ENCODE data around the gene ZGPAT. TPM values are rescaled to one million over a fixed set of nuclear protein-coding genes. Genes with fewer than 3 reads are reported as not detected.

Gene ZGPAT
- total and polyA plus RNA-seq, 2 of the 8 experiments (the other 6 are each of a cell fraction or from before 2014, with no cell fraction given), result 14.5 to 21.4 TPM

DNA sequence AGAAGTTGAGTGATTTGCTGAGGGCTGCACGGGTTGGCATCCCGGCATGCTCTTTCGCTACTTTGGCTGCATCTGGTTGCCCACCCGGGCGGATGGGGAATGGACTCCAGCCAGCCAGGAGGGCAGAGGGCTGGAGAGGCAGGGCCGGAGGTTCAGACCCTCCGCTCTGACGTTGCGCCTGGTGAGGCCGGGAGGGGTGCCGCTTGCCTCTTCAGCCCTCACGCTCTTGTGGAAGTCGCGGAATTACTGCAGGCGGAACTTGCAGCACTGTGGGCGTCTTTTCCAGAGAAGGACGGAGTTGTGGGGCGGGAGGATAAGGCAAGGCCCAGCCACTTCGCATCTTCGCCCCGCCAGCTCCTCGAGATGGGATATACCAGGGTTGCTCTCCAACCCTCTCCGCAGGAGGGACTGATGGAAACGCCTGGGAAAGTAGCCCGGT, 49.1 kb upstream of the ZGPAT start:
- H2AFZ ChIP-seq (ENCODE audit: low read length), result peak overlapping the region; percentile 63; the same call in 1 of the 2 replicates
- H2BK5ac ChIP-seq (ENCODE audit: low read depth, low read length), result no peak overlapping the region; the same call in 1 of the 2 replicates
- H3K23me2 ChIP-seq (ENCODE audit: low read depth, low read length), result peaks cover 11% of the 10 kb centered on the region
- H2BK15ac ChIP-seq (ENCODE audit: low read length), result no peak overlapping the region
- no peak overlapping the region for H3K14ac ChIP-seq (ENCODE audit: insufficient read length)
- no peak overlapping the region for H4K91ac ChIP-seq (replicated peaks; ENCODE audit: insufficient read length, low read length)
- H2BK20ac ChIP-seq (ENCODE audit: low read length), result no peak overlapping the region
- H3K27ac ChIP-seq (ENCODE audit: low read depth, low read length), result no peak overlapping the region
- H3K56ac ChIP-seq (replicated peaks; ENCODE audit: insufficient read length, low read depth, low read length), result no peak overlapping the region
- H4K8ac ChIP-seq (ENCODE audit: extremely low read depth, insufficient read depth, low read length), result peak overlapping the region; percentile 66; the same call in 1 of the 2 replicates
- H4K20me1 ChIP-seq (replicated peaks in 1 of 2; ENCODE audit: control insufficient read depth in 1 of 2, insufficient read depth in 2 of 2, low read length in 2 of 2), result peaks cover 3 to 4% of the 10 kb centered on the region in 2 experiments
- no peak overlapping the region for H3K23ac ChIP-seq (ENCODE audit: insufficient read length)
- peaks cover 0 to 15% (median 4%) of the 10 kb centered on the region in 4 experiments; a peak in 4 of 8 replicates for H3K36me3 ChIP-seq (ENCODE audit: control insufficient read depth in 2 of 4, insufficient read depth in 4 of 4, low read length in 3 of 4)
- H3K9ac ChIP-seq (replicated peaks in 1 of 4; ENCODE audit: extremely low read depth in 1 of 4, low read depth in 3 of 4, low read length in 3 of 4), result peak overlapping the region in 3 of 4 experiments; percentile 1 to 44 (median 20); a peak in 4 of 7 replicates
- H3K9me3 ChIP-seq (ENCODE audit: insufficient read depth in 2 of 2, low read depth in 1 of 2, low read length in 1 of 2), result no peaks in the 10 kb centered on the region
- no peak for TF ChIP-seq TBP (IDR thresholded peaks at IDR 0.05; ENCODE audit: low read depth, low read length)
- TF ChIP-seq SAP30 (IDR thresholded peaks at IDR 0.05; ENCODE audit: insufficient read depth, insufficient replicate concordance, low read length), result peak; percentile 56
- TF ChIP-seq, protein P1, sequence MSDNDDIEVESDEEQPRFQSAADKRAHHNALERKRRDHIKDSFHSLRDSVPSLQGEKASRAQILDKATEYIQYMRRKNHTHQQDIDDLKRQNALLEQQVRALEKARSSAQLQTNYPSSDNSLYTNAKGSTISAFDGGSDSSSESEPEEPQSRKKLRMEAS (IDR thresholded peaks at IDR 0.05), result no peak
- H3K18ac ChIP-seq (ENCODE audit: extremely low read depth, low read length), result no peak overlapping the region
- FAIRE-seq (no peak), DNase-seq (ENCODE audit: low read depth in 1 of 2, low spot score in 2 of 2) (no peak)
- 0 out of 2 replicates have a peak overlapping the region, but pooled peaks have one; percentile 27 for H2BK12ac ChIP-seq (ENCODE audit: low read depth, low read length)
- no peaks in the 10 kb centered on the region; the same call in 1 of the 2 replicates for H3K79me1 ChIP-seq (ENCODE audit: low read depth, low read length)
- H3K27me3 ChIP-seq (replicated peaks in 1 of 4; ENCODE audit: control insufficient read depth in 3 of 4, extremely low read depth in 1 of 4, insufficient read depth in 3 of 4, low read length in 3 of 4), result no peaks in the 10 kb centered on the region
- ChIA-PET POLR2A (ENCODE audit: partially characterized antibody) (interaction anchor here (0.5 to 1.9 kb wide), 16 partner anchors 10 to 392 kb away, joined by 3 to 15 read pairs (median 4); partner anchors contain the start of genes ARFRP1, PPDPF, TNFRSF6B and TPD52L2), CTCF (ENCODE audit: partially characterized antibody) (interaction anchor here (1.0 to 1.3 kb wide), 3 partner anchors 21 to 114 kb away, joined by 3 read pairs; no protein-coding TSS in a partner anchor)
- no peak overlapping the region for H2BK120ac ChIP-seq (replicated peaks; ENCODE audit: low read depth, low read length)
- no peak overlapping the region for H4K5ac ChIP-seq (ENCODE audit: insufficient read length, low read depth, low read length)
- WGBS, 2 experiments (ENCODE audit: extremely low coverage in 1 of 2, insufficient coverage in 1 of 2, insufficient read length in 1 of 2, insufficient replicate concordance in 2 of 2, low coverage in 1 of 2, low lambda C conversion rate in 2 of 2, missing lambda C conversion rate in 1 of 2), result 8% methylated on average over 23 of the region's 25 CpGs; no CpG with 5 or more reads in 1 of the 2 experiments
- H3K4me3 ChIP-seq (ENCODE audit: extremely low read depth in 1 of 4, insufficient read depth in 2 of 4, low read depth in 3 of 4, low read length in 4 of 4), result peak overlapping the region; percentile 75 to 96 (median 84)
- H2AK5ac ChIP-seq (ENCODE audit: low read depth, low read length), result no peak overlapping the region
- H3K4ac ChIP-seq (replicated peaks; ENCODE audit: insufficient read length, low read depth, low read length), result no peak overlapping the region
- H3K4me1 ChIP-seq (replicated peaks in 1 of 4; ENCODE audit: control insufficient read depth in 3 of 4, insufficient read depth in 4 of 4, low read length in 3 of 4), result peaks cover 0 to 16% (median 14%) of the 10 kb centered on the region in 4 experiments; a peak in 6 of 7 replicates
- H3K79me2 ChIP-seq (ENCODE audit: control insufficient read depth in 1 of 2, insufficient read depth in 2 of 2, low read length in 2 of 2), result peaks cover 0 to 9% of the 10 kb centered on the region in 2 experiments; a peak in 1 of 4 replicates
- peak overlapping the region; percentile 76 to 81 for H3K4me2 ChIP-seq (ENCODE audit: insufficient read depth in 1 of 2, low read depth in 2 of 2, low read length in 2 of 2)

Measured in H1 (cell line).